ENCODE measurements around the gene GLI3. TPM values are rescaled to one million over a fixed set of nuclear protein-coding genes. Genes with fewer than 3 reads are reported as not detected.
A peak's percentile ranks its signal among the peaks of the same experiment; 100 is the strongest.

The GLI3 gene
- polyA plus RNA-seq, 1 experiment: 6.0 TPM

DNA sequence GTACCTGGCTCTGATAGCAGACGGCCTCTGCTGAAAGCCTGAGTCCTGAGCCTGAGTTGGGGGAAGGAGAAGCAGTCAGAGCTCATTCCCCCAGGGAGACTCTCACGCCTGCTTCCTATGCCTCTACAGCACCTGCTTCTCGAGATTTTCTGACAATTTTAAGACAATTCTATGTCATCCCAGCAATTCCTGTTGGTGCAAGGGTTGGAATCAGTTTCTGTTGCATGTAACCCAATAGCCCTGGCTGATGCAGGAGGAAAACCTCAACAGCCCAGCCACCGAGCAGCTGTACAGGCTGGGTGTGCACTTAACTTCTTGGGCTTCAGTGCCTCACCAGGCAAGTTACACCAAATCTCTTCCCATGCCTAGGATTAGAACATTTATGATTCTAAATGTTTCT lies 134.7 kb downstream of the GLI3 start:
- no peak for DNase-seq (ENCODE audit: low read depth, low spot score)
- Histone ChIP-seq H3K27ac (ENCODE audit: low read depth, low read length) (no peak overlapping the region), H3K27me3 (ENCODE audit: control insufficient read depth, insufficient read depth, low read length) (no peaks in the 10 kb centered on the region), H3K4me3 (ENCODE audit: low read depth, low read length) (no peak overlapping the region), H3K9me3 (ENCODE audit: control insufficient read depth, insufficient read depth, low read length) (no peaks in the 10 kb centered on the region)
- CTCF ChIA-PET: no interaction called here
- POLR2A ChIA-PET: no interaction called here
- TF ChIP-seq, protein P1, sequence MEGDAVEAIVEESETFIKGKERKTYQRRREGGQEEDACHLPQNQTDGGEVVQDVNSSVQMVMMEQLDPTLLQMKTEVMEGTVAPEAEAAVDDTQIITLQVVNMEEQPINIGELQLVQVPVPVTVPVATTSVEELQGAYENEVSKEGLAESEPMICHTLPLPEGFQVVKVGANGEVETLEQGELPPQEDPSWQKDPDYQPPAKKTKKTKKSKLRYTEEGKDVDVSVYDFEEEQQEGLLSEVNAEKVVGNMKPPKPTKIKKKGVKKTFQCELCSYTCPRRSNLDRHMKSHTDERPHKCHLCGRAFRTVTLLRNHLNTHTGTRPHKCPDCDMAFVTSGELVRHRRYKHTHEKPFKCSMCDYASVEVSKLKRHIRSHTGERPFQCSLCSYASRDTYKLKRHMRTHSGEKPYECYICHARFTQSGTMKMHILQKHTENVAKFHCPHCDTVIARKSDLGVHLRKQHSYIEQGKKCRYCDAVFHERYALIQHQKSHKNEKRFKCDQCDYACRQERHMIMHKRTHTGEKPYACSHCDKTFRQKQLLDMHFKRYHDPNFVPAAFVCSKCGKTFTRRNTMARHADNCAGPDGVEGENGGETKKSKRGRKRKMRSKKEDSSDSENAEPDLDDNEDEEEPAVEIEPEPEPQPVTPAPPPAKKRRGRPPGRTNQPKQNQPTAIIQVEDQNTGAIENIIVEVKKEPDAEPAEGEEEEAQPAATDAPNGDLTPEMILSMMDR (IDR thresholded peaks at IDR 0.05; ENCODE audit: low read depth, low read length): no peak

DNA sequence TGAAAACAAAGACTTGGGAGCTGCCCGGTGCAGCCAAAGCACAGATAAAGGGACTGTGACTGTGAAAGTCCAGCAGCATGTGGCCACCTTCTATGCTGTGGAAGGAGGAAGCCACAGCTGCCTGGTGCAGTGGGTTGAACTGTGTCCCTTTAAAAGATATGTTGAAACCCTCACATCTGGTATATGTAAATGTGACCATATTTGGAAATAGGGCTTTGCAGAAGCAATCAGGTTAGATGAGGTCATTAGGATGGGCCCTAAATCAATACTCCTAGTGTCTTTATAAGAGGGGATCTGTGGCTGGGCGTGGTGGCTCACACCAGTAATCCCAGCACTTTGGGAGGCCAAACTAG lies 136.9 kb downstream of the GLI3 start:
- CTCF ChIA-PET: interaction anchor here (0.8 to 1.7 kb wide), 3 partner anchors 9 to 99 kb away, joined by 3 to 7 read pairs (median 3); no protein-coding TSS in a partner anchor
- Histone ChIP-seq H3K4me3 (ENCODE audit: low read depth, low read length) (no peak overlapping the region), H3K27me3 (ENCODE audit: control insufficient read depth, insufficient read depth, low read length) (no peaks in the 10 kb centered on the region), H3K27ac (ENCODE audit: low read depth, low read length) (peak overlapping the region; percentile 65), H3K9me3 (ENCODE audit: control insufficient read depth, insufficient read depth, low read length) (no peaks in the 10 kb centered on the region)
- POLR2A ChIA-PET: interaction anchor here (0.9 to 1.2 kb wide), 3 partner anchors 28 to 145 kb away, joined by 3 read pairs; no protein-coding TSS in a partner anchor
- TF ChIP-seq, protein P1 (IDR thresholded peaks at IDR 0.05; ENCODE audit: low read depth, low read length): no peak
- DNase-seq (ENCODE audit: low read depth, low spot score): no peak

DNA sequence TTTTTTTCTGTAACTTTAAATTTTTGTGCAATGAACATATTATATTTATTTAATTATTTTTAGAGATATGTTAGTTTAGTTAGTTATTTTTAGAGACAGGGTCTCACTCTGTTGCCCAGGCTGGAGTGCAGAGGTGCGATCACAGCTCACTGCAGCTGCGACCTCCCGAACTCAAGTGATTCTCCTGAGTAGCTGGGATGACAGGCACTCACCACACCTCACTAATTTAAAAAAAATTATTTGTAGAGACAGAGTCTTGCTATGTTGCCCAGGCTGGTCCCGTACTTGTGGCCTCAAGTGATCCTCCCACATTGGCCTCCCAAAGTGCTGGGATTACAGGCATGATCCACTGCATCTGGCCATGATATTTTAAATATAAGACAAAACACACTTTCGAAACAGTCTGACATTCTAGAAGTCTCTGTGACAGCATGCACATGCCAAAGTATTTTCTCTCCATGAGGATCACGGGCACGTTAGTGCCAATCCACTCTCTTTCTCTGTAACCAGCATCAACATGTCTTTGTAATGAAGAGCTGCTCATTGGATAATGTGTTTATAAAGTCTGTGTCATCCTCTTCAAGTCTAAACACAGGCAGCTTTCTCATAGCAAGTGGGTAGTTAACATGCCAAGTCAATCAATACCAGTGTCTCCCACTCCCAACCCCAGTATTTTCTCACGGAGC lies 137.4 kb downstream of the GLI3 start:
- Histone ChIP-seq H3K9me3 (ENCODE audit: control insufficient read depth, insufficient read depth, low read length) (no peaks in the 10 kb centered on the region), H3K27ac (ENCODE audit: low read depth, low read length) (peak overlapping the region; percentile 65), H3K27me3 (ENCODE audit: control insufficient read depth, insufficient read depth, low read length) (no peaks in the 10 kb centered on the region), H3K4me3 (ENCODE audit: low read depth, low read length) (no peak overlapping the region)
- TF ChIP-seq, protein P1 (IDR thresholded peaks at IDR 0.05; ENCODE audit: low read depth, low read length): no peak
- DNase-seq (ENCODE audit: low read depth, low spot score): no peak
- ChIA-PET POLR2A (interaction anchor here (0.9 to 1.2 kb wide), 3 partner anchors 28 to 144 kb away, joined by 3 read pairs; no protein-coding TSS in a partner anchor), CTCF (interaction anchor here (1.1 to 1.7 kb wide), 2 partner anchors 9 to 16 kb away, joined by 3 to 7 read pairs; no protein-coding TSS in a partner anchor)

DNA sequence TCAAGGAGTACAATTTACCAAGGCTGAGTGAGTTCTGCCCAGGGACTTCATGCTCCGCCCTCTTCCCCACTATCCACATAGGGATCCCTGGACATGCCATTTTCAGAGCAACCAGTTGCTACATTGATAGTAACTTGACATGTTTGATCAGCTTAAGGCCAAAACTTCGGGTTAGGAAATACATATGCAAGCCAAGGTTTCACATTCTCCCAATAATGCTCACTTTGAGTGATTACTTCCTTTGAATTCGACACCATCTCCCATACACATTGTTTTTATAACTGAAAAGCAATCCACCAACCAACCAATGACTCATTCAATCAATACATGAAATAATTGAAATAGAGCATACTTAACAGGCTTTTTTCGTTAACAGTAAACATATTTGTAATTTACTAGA lies 137.9 kb downstream of the GLI3 start:
- ChIA-PET POLR2A (no interaction called here), CTCF (no interaction called here)
- no peak overlapping the region for H3K4me3 ChIP-seq (ENCODE audit: low read depth, low read length)
- H3K27ac ChIP-seq (ENCODE audit: low read depth, low read length): no peak overlapping the region
- no peaks in the 10 kb centered on the region for H3K9me3 ChIP-seq (ENCODE audit: control insufficient read depth, insufficient read depth, low read length)
- no peak for DNase-seq (ENCODE audit: low read depth, low spot score)
- no peaks in the 10 kb centered on the region for H3K27me3 ChIP-seq (ENCODE audit: control insufficient read depth, insufficient read depth, low read length)
- TF ChIP-seq, protein P1 (IDR thresholded peaks at IDR 0.05; ENCODE audit: low read depth, low read length): no peak

DNA sequence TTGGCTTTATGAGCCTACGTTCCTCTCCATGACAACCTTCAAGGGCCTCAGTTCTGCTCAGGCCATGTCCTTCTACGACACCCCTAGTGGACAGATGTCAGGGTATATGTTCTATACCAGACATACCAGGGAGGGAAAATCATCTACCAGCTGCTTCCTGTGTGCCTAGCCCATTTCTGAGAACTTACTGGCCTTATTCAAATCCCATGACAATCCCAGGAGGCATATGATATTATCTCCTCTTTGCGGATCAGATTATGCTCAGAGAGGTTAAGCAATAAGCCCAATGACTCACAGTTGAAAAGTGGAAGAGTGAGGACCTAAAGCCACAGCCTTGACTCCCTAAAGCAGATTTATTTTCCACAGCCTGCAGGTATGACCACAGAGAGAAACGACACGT lies 139.3 kb downstream of the GLI3 start:
- CTCF ChIA-PET: interaction anchor here (1.1 to 1.2 kb wide), 2 partner anchors 10 to 20 kb away, joined by 3 read pairs; no protein-coding TSS in a partner anchor
- POLR2A ChIA-PET: no interaction called here
- no peaks in the 10 kb centered on the region for H3K27me3 ChIP-seq (ENCODE audit: control insufficient read depth, insufficient read depth, low read length)
- no peak overlapping the region for H3K27ac ChIP-seq (ENCODE audit: low read depth, low read length)
- DNase-seq (ENCODE audit: low read depth, low spot score): no peak
- TF ChIP-seq, protein P1 (IDR thresholded peaks at IDR 0.05; ENCODE audit: low read depth, low read length): peak; percentile 38
- no peak overlapping the region for H3K4me3 ChIP-seq (ENCODE audit: low read depth, low read length)
- H3K9me3 ChIP-seq (ENCODE audit: control insufficient read depth, insufficient read depth, low read length): no peaks in the 10 kb centered on the region

Measured in AG04450 (cell line).